ENCODE results near the gene DLGAP4.

Gene DLGAP4

GRCh38 chr20:36274181-36274841 lies 31.8 kb upstream of the DLGAP4 start:
- DNase-seq (ENCODE audit: low read depth), result no peak

- no peak for DNase-seq (ENCODE audit: low read depth)
These were observed 31.1 kb upstream of the DLGAP4 start for GRCh38 chr20:36275011-36275410.

GRCh38 chr20:36275441-36276189 lies 30.5 kb upstream of the DLGAP4 start:
- DNase-seq (ENCODE audit: low read depth), result no peak

- DNase-seq (ENCODE audit: low read depth), result no peak
These were observed 28.6 kb upstream of the DLGAP4 start for GRCh38 chr20:36277546-36277945.

GRCh38 chr20:36279362-36279761 lies 26.8 kb upstream of the DLGAP4 start:
- no peak for DNase-seq (ENCODE audit: low read depth)

GRCh38 chr20:36279776-36280175 lies 26.4 kb upstream of the DLGAP4 start:
- no peak for DNase-seq (ENCODE audit: low read depth)

GRCh38 chr20:36281785-36282380 lies 24.3 kb upstream of the DLGAP4 start:
- no peak for DNase-seq (ENCODE audit: low read depth)

- no peak for DNase-seq (ENCODE audit: low read depth)
These were observed 21.4 kb upstream of the DLGAP4 start for GRCh38 chr20:36284751-36285150.

GRCh38 chr20:36285746-36286447 lies 20.2 kb upstream of the DLGAP4 start:
- DNase-seq (ENCODE audit: low read depth), result no peak

GRCh38 chr20:36297656-36298055 lies 8.5 kb upstream of the DLGAP4 start:
- no peak for DNase-seq (ENCODE audit: low read depth)

- no peak for DNase-seq (ENCODE audit: low read depth)
These were observed 8.1 kb upstream of the DLGAP4 start for GRCh38 chr20:36298061-36298460.

- no peak for DNase-seq (ENCODE audit: low read depth)
These were observed 7.3 kb upstream of the DLGAP4 start for GRCh38 chr20:36298795-36299339.

GRCh38 chr20:36299459-36299858 lies 6.7 kb upstream of the DLGAP4 start:
- DNase-seq (ENCODE audit: low read depth), result no peak

- DNase-seq (ENCODE audit: low read depth), result no peak
These were observed 4.6 kb upstream of the DLGAP4 start for GRCh38 chr20:36301359-36302119.

GRCh38 chr20:36303020-36303595 lies 3.0 kb upstream of the DLGAP4 start:
- no peak for DNase-seq (ENCODE audit: low read depth)

- DNase-seq (ENCODE audit: low read depth), result no peak
These were observed 2.3 kb upstream of the DLGAP4 start for GRCh38 chr20:36303831-36304230.

GRCh38 chr20:36304786-36305495 lies 1.2 kb upstream of the DLGAP4 start:
- DNase-seq (ENCODE audit: low read depth), result no peak

GRCh38 chr20:36306553-36307411 lies 643 bp downstream of the DLGAP4 start:
- DNase-seq (ENCODE audit: low read depth), result no peak
